GM18870 (cell line): ENCODE results near the gene APLF.

ENCODE experiments used
- ATAC-seq: cut with Tn5 transposase; IDR thresholded peaks from one replicate; pipeline ENCODE4 v1.9.1; 2021; ENCODE audit warnings: moderate library complexity; ENCODE audit not compliant: unreplicated experiment

APLF gene

GRCh38 chr2:68467077-68467960, at the start of gene APLF, which contains the start of gene FBXO48:
Gene APLF, plus strand, starts transcription at chr2:68467585. Its CDS starts 147 bp downstream, at chr2:68467732.
Gene FBXO48, minus strand, starts transcription at chr2:68467294. Its CDS starts 2,149 bp downstream, at chr2:68465145.
- peak; percentile 96 for ATAC-seq

- ATAC-seq = no peak
Observed at GRCh38 chr2:68417926-68418325, 49.5 kb upstream of the APLF start.

GRCh38 chr2:68418419-68418818, 49.0 kb upstream of the APLF start:
- ATAC-seq = no peak

- ATAC-seq = no peak
Observed at GRCh38 chr2:68418855-68419254, 48.5 kb upstream of the APLF start.

GRCh38 chr2:68420254-68420910, 47.0 kb upstream of the APLF start:
- no peak for ATAC-seq

GRCh38 chr2:68423966-68424650, 43.3 kb upstream of the APLF start:
- ATAC-seq = peak; percentile 89

- no peak for ATAC-seq
Observed at GRCh38 chr2:68425503-68425902, 41.9 kb upstream of the APLF start.

GRCh38 chr2:68426446-68426845, 40.9 kb upstream of the APLF start:
- no peak for ATAC-seq

GRCh38 chr2:68426848-68427579, 40.4 kb upstream of the APLF start:
- peak; percentile 26 for ATAC-seq

- no peak for ATAC-seq
Observed at GRCh38 chr2:68428126-68428525, 39.3 kb upstream of the APLF start.

- no peak for ATAC-seq
Observed at GRCh38 chr2:68428746-68429145, 38.6 kb upstream of the APLF start.

- ATAC-seq = no peak
Observed at GRCh38 chr2:68429311-68429826, 38.0 kb upstream of the APLF start.

GRCh38 chr2:68431316-68431972, 35.9 kb upstream of the APLF start:
- ATAC-seq = no peak

GRCh38 chr2:68432696-68433658, 34.4 kb upstream of the APLF start:
- ATAC-seq = no peak

- ATAC-seq = no peak
Observed at GRCh38 chr2:68434981-68435380, 32.4 kb upstream of the APLF start.

GRCh38 chr2:68435615-68436014, 31.8 kb upstream of the APLF start:
- no peak for ATAC-seq

- no peak for ATAC-seq
Observed at GRCh38 chr2:68436270-68436669, 31.1 kb upstream of the APLF start.

GRCh38 chr2:68438455-68439303, 28.7 kb upstream of the APLF start:
- ATAC-seq = no peak
